ENCODE results near the gene ZNF219.

The ZNF219 gene

GRCh38 chr14:21043974-21044618 is 54.4 kb downstream of the ZNF219 start:
- H2BK120ac ChIP-seq (ENCODE audit: low read depth, low read length), result no peak overlapping the region
- WGBS, result 36% methylated on average over 4 of the region's 6 CpGs

GRCh38 chr14:21043387-21043973 is 55.0 kb downstream of the ZNF219 start:
- Histone ChIP-seq H3K9ac (ENCODE audit: low read length) (no peak overlapping the region), H2BK12ac (ENCODE audit: low read length in 2 of 2) (no peak overlapping the region), H3K79me1 (replicated peaks; ENCODE audit: low read length, poor library complexity, severe bottlenecking) (no peaks in the 10 kb centered on the region), H4K91ac (ENCODE audit: low read length) (no peak overlapping the region), H3K18ac (ENCODE audit: low read depth in 1 of 2, low read length in 2 of 2) (no peak overlapping the region), H3K4me2 (ENCODE audit: low read length, poor library complexity, severe bottlenecking) (no peak overlapping the region), H3K4me3 (ENCODE audit: insufficient read depth in 1 of 2, low read depth in 1 of 2, low read length in 2 of 2) (no peak overlapping the region), H2AK5ac (ENCODE audit: low read length, severe bottlenecking) (no peak overlapping the region), H3K23ac (ENCODE audit: low read length in 2 of 2) (no peak overlapping the region), H3K14ac (ENCODE audit: low read length in 2 of 2) (no peak overlapping the region), H2AFZ (ENCODE audit: low read depth, low read length) (no peak overlapping the region), H2BK15ac (ENCODE audit: low read depth, poor library complexity, severe bottlenecking) (no peak overlapping the region), H4K8ac (ENCODE audit: low read length) (no peak overlapping the region), H3K27ac (ENCODE audit: low read length, poor library complexity, severe bottlenecking) (no peak overlapping the region), H2BK120ac (ENCODE audit: low read depth, low read length) (no peak overlapping the region), H3K4me1 (ENCODE audit: control insufficient read depth, insufficient read depth, low read depth, low read length) (peaks cover 7% of the 10 kb centered on the region), H3K27me3 (ENCODE audit: control insufficient read depth in 1 of 2, insufficient read depth in 1 of 2, low read length in 2 of 2) (peaks cover 0 to 8% of the 10 kb centered on the region in 2 experiments), H2BK5ac (ENCODE audit: low read depth, low read length, poor library complexity, severe bottlenecking) (no peak overlapping the region), H3K4ac (ENCODE audit: low read depth in 1 of 2, low read length in 2 of 2) (no peak overlapping the region), H3K9me3 (ENCODE audit: control insufficient read depth, low read length) (no peaks in the 10 kb centered on the region), H3K36me3 (ENCODE audit: control insufficient read depth in 1 of 2, insufficient read depth in 2 of 2, low read depth in 1 of 2, low read length in 2 of 2) (no peaks in the 10 kb centered on the region)
- no peak for DNase-seq
- WGBS, result 80% methylated on average over 1 of the region's 2 CpGs

More at GRCh38 chr14:21043974-21044618, 54.4 kb downstream of the ZNF219 start:
- H3K27ac ChIP-seq (ENCODE audit: low read length, poor library complexity, severe bottlenecking), result no peak overlapping the region
- no peak overlapping the region for H2AFZ ChIP-seq (ENCODE audit: low read depth, low read length)
- no peak overlapping the region for H2BK5ac ChIP-seq (ENCODE audit: low read depth, low read length, poor library complexity, severe bottlenecking)
- no peak overlapping the region for H4K91ac ChIP-seq (ENCODE audit: low read length)
- no peak overlapping the region for H3K14ac ChIP-seq (ENCODE audit: low read length in 2 of 2)
- no peak overlapping the region for H3K4ac ChIP-seq (ENCODE audit: low read depth in 1 of 2, low read length in 2 of 2)
- peak overlapping the region; percentile 25 for H4K8ac ChIP-seq (ENCODE audit: low read length)
- no peak overlapping the region for H3K4me2 ChIP-seq (ENCODE audit: low read length, poor library complexity, severe bottlenecking)
- peaks cover 0 to 8% of the 10 kb centered on the region in 2 experiments for H3K27me3 ChIP-seq (ENCODE audit: control insufficient read depth in 1 of 2, insufficient read depth in 1 of 2, low read length in 2 of 2)
- H3K9me3 ChIP-seq (ENCODE audit: control insufficient read depth, low read length), result no peaks in the 10 kb centered on the region
- H3K9ac ChIP-seq (ENCODE audit: low read length), result no peak overlapping the region
- no peaks in the 10 kb centered on the region for H3K79me1 ChIP-seq (replicated peaks; ENCODE audit: low read length, poor library complexity, severe bottlenecking)
- H3K18ac ChIP-seq (ENCODE audit: low read depth in 1 of 2, low read length in 2 of 2), result no peak overlapping the region
- peak overlapping the region in 1 of 2 experiments; percentile 50 for H2BK12ac ChIP-seq (ENCODE audit: low read length in 2 of 2)
- no peak overlapping the region for H2AK5ac ChIP-seq (ENCODE audit: low read length, severe bottlenecking)
- no peaks in the 10 kb centered on the region for H3K36me3 ChIP-seq (ENCODE audit: control insufficient read depth in 1 of 2, insufficient read depth in 2 of 2, low read depth in 1 of 2, low read length in 2 of 2)
- no peak overlapping the region for H3K4me3 ChIP-seq (ENCODE audit: insufficient read depth in 1 of 2, low read depth in 1 of 2, low read length in 2 of 2)
- no peak overlapping the region for H2BK15ac ChIP-seq (ENCODE audit: low read depth, poor library complexity, severe bottlenecking)
- peaks cover 5% of the 10 kb centered on the region for H3K4me1 ChIP-seq (ENCODE audit: control insufficient read depth, insufficient read depth, low read depth, low read length)
- no peak overlapping the region for H3K23ac ChIP-seq (ENCODE audit: low read length in 2 of 2)
- DNase-seq, result no peak

GRCh38 chr14:21042918-21043317 is 55.5 kb downstream of the ZNF219 start:
- H3K4me3 ChIP-seq (ENCODE audit: insufficient read depth in 1 of 2, low read depth in 1 of 2, low read length in 2 of 2), result no peak overlapping the region
- H3K23ac ChIP-seq (ENCODE audit: low read length in 2 of 2), result no peak overlapping the region
- no peak overlapping the region for H2BK12ac ChIP-seq (ENCODE audit: low read length in 2 of 2)

GRCh38 chr14:21041676-21042433 is 56.6 kb downstream of the ZNF219 start, which contains the start of gene RNASE7:
RNASE7 (plus strand) TSS chr14:21042362; CDS start chr14:21042993, 631 bp downstream.
- H3K23ac ChIP-seq (ENCODE audit: low read length in 2 of 2), result no peak within 1 kb of the TSS
- no peak within 1 kb of the TSS for H3K4me2 ChIP-seq (ENCODE audit: low read length, poor library complexity, severe bottlenecking)
- H3K27me3 ChIP-seq (ENCODE audit: control insufficient read depth in 1 of 2, insufficient read depth in 1 of 2, low read length in 2 of 2), result peaks cover 0 to 8% of the 10 kb centered on the region in 2 experiments
- H3K79me1 ChIP-seq (replicated peaks; ENCODE audit: low read length, poor library complexity, severe bottlenecking), result no peaks in the 10 kb centered on the region
- no peak within 1 kb of the TSS for H2BK5ac ChIP-seq (ENCODE audit: low read depth, low read length, poor library complexity, severe bottlenecking)
- H3K14ac ChIP-seq (ENCODE audit: low read length in 2 of 2), result no peak within 1 kb of the TSS
- no peak within 1 kb of the TSS for H4K91ac ChIP-seq (ENCODE audit: low read length)
- H3K18ac ChIP-seq (ENCODE audit: low read depth in 1 of 2, low read length in 2 of 2), result no peak within 1 kb of the TSS
- H4K8ac ChIP-seq (ENCODE audit: low read length), result no peak within 1 kb of the TSS
- H2AFZ ChIP-seq (ENCODE audit: low read depth, low read length), result no peak within 1 kb of the TSS
- no peak within 1 kb of the TSS for H2AK5ac ChIP-seq (ENCODE audit: low read length, severe bottlenecking)
- 68% methylated on average over 10 of the region's 11 CpGs for WGBS
- H2BK15ac ChIP-seq (ENCODE audit: low read depth, poor library complexity, severe bottlenecking), result no peak within 1 kb of the TSS
- H3K27ac ChIP-seq (ENCODE audit: low read length, poor library complexity, severe bottlenecking), result no peak within 1 kb of the TSS
- peaks cover 7% of the 10 kb centered on the region for H3K4me1 ChIP-seq (ENCODE audit: control insufficient read depth, insufficient read depth, low read depth, low read length)
- DNase-seq, result peak; percentile 23
- no peak within 1 kb of the TSS for H3K9ac ChIP-seq (ENCODE audit: low read length)
- no peak within 1 kb of the TSS for H2BK12ac ChIP-seq (ENCODE audit: low read length in 2 of 2)
- H3K36me3 ChIP-seq (ENCODE audit: control insufficient read depth in 1 of 2, insufficient read depth in 2 of 2, low read depth in 1 of 2, low read length in 2 of 2), result no peaks in the 10 kb centered on the region
- no peaks in the 10 kb centered on the region for H3K9me3 ChIP-seq (ENCODE audit: control insufficient read depth, low read length)
- H3K4me3 ChIP-seq (ENCODE audit: insufficient read depth in 1 of 2, low read depth in 1 of 2, low read length in 2 of 2), result no peak within 1 kb of the TSS
- H2BK120ac ChIP-seq (ENCODE audit: low read depth, low read length), result no peak within 1 kb of the TSS
- H3K4ac ChIP-seq (ENCODE audit: low read depth in 1 of 2, low read length in 2 of 2), result no peak within 1 kb of the TSS

More at GRCh38 chr14:21042918-21043317, 55.5 kb downstream of the ZNF219 start:
- H3K9me3 ChIP-seq (ENCODE audit: control insufficient read depth, low read length), result no peaks in the 10 kb centered on the region
- no peak overlapping the region for H4K8ac ChIP-seq (ENCODE audit: low read length)
- no peak overlapping the region for H3K9ac ChIP-seq (ENCODE audit: low read length)
- 85% methylated on average over 8 of the region's 8 CpGs for WGBS
- no peak overlapping the region for H3K14ac ChIP-seq (ENCODE audit: low read length in 2 of 2)
- H3K18ac ChIP-seq (ENCODE audit: low read depth in 1 of 2, low read length in 2 of 2), result no peak overlapping the region
- H3K4me2 ChIP-seq (ENCODE audit: low read length, poor library complexity, severe bottlenecking), result no peak overlapping the region
- no peaks in the 10 kb centered on the region for H3K36me3 ChIP-seq (ENCODE audit: control insufficient read depth in 1 of 2, insufficient read depth in 2 of 2, low read depth in 1 of 2, low read length in 2 of 2)
- no peak overlapping the region for H2BK5ac ChIP-seq (ENCODE audit: low read depth, low read length, poor library complexity, severe bottlenecking)
- peaks cover 7% of the 10 kb centered on the region for H3K4me1 ChIP-seq (ENCODE audit: control insufficient read depth, insufficient read depth, low read depth, low read length)
- H3K27me3 ChIP-seq (ENCODE audit: control insufficient read depth in 1 of 2, insufficient read depth in 1 of 2, low read length in 2 of 2), result peaks cover 0 to 8% of the 10 kb centered on the region in 2 experiments
- no peak overlapping the region for H2AFZ ChIP-seq (ENCODE audit: low read depth, low read length)
- no peak overlapping the region for H2BK15ac ChIP-seq (ENCODE audit: low read depth, poor library complexity, severe bottlenecking)
- H3K4ac ChIP-seq (ENCODE audit: low read depth in 1 of 2, low read length in 2 of 2), result no peak overlapping the region
- H3K27ac ChIP-seq (ENCODE audit: low read length, poor library complexity, severe bottlenecking), result no peak overlapping the region
- DNase-seq, result no peak
- no peak overlapping the region for H2AK5ac ChIP-seq (ENCODE audit: low read length, severe bottlenecking)
- H4K91ac ChIP-seq (ENCODE audit: low read length), result no peak overlapping the region
- no peak overlapping the region for H2BK120ac ChIP-seq (ENCODE audit: low read depth, low read length)
- no peaks in the 10 kb centered on the region for H3K79me1 ChIP-seq (replicated peaks; ENCODE audit: low read length, poor library complexity, severe bottlenecking)
